ENCODE results near the gene ZNF362.

DNA sequence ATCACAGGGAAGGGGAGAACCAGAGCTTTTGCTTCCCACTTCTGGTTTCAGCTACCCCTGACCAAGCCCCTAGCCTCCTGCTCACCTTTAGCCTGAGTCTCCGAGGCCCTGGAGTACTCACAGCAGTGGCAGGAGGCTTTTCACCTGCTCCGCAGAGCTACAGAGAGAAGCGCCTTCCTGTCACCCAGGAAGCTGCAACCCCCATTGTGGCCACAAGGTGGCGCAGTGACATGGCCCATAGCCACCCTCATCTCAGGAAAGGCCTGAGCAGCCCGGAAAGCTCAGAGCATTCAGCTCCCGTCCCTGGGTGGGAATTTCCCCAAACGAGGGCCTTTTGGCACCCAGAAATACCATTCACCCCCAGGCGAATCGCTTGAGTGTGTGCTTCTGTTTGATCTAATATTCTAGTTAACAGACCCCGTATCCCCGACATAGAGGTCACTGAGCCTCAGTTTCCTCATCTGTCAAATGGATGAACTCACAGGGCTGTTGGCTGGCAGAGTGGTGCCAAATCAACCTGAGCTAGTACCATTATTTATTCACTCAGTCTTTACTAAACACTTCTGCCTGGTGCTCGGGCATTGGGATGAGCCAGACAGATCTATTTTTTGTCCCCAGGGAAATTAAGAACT is 39.3 kb downstream of the ZNF362 start:
- peak; percentile 93 for TF ChIP-seq CTCF (IDR thresholded peaks at IDR 0.05; ENCODE audit: low read depth, low read length, poor library complexity, severe bottlenecking)
- no peak for TF ChIP-seq EZH2phosphoT487 (IDR thresholded peaks at IDR 0.05; ENCODE audit: borderline replicate concordance, low read length)
